K562 (cell line): Measurements from ENCODE around the gene DCLK1. TPM values are rescaled to one million over a fixed set of nuclear protein-coding genes. Genes with fewer than 3 reads are reported as not detected.

Source experiments
- CHAMP1 ChIP-seq: fragments of 450-650 bp; IDR thresholded peaks from 2 replicates; pipeline ENCODE4 v1.6.1; 2016; ENCODE audit warnings: mild to moderate bottlenecking
- CREB3L1 ChIP-seq: fragments of 450-650 bp; IDR thresholded peaks from 2 replicates; pipeline ENCODE4 v1.6.1; 2014; ENCODE audit warnings: low read depth, mild to moderate bottlenecking, moderate library complexity, borderline replicate concordance
- ELF4 ChIP-seq: fragments of 450-650 bp; formaldehyde crosslinking; IDR thresholded peaks from 2 replicates; pipeline ENCODE4 v1.4.0; 2022; ENCODE audit warnings: missing genetic modification characterization
- GABPA ChIP-seq: fragments of 200-800 bp; sonication (Bioruptor generic); conservative IDR thresholded peaks from 2 replicates; pipeline ENCODE4 v1.6.1; 2016; ENCODE audit warnings: low read depth, missing genetic modification characterization, missing compliant biosample characterization
- TRIM28 ChIP-seq: fragments of 450-650 bp; IDR thresholded peaks from 2 replicates; pipeline ENCODE4 v1.6.1; 2017
- ZNF121 ChIP-seq: sonication (generic); formaldehyde crosslinking; conservative IDR thresholded peaks from 2 replicates; pipeline ENCODE4 v1.8.0; 2022; ENCODE audit warnings: missing genetic modification reagents
- ZNF143 ChIP-seq: sonication (generic); formaldehyde crosslinking; IDR thresholded peaks from 2 replicates; pipeline ENCODE4 v1.9.0; 2022; ENCODE audit warnings: mild to moderate bottlenecking, missing genetic modification reagents
- polyA plus RNA-seq, 8 experiments: library from polyadenylated mRNA; depleted of rRNA in 4 of 8; stranded (reverse) in 5 of 8; unstranded in 3 of 8; fragments of >200 nt; fragmentation: Nextera tagmentation in 2 of 8; fragmentation: Illumina TruSeq in 1 of 8; extraction: Ambion mirVana in 2 of 8; extraction: Trizol in 1 of 8; gene quantifications; 2 replicates each; pipeline versions ENCODE4 v1.2.1 to v1.2.3, GENCODE V29; 2011 to 2014; ENCODE audit warnings: inconsistent platforms in 1 of 8, missing spikeins in 1 of 8
- total RNA-seq, 7 experiments: library from RNA; depleted of rRNA in 6 of 7; stranded (reverse); fragments of >200 nt in 6 of 7; fragmentation: Illumina TruSeq in 2 of 7; extraction: Trizol in 2 of 7; gene quantifications; 2 replicates each; pipeline versions ENCODE4 v1.2.1 to v1.2.3, GENCODE V29; 2011 to 2021; ENCODE audit warnings: low replicate concordance in 1 of 7

The DCLK1 gene
- total and polyA plus RNA-seq, 9 of the 15 experiments (the other 6 are each of a cell fraction or from before 2014, with no cell fraction given) = 0.07 TPM; not detected in 8

GRCh38 chr13:35882722-35883497 lies 248.3 kb downstream of the DCLK1 start (continued):
- no peak for TF ChIP-seq CREB3L1
- no peak for TF ChIP-seq ZNF143
- no peak for TF ChIP-seq ELF4
- no peak for TF ChIP-seq GABPA (tag)
- no peak for TF ChIP-seq TRIM28
- TF ChIP-seq CHAMP1 = no peak
- TF ChIP-seq ZNF121 (CRISPR knock-in tag) = no peak
- TF ChIP-seq, all 486 proteins: peak for 0
